ENCODE data around the gene KRTAP10-5.
"Not testable (repeated sequence)": the region's sequence is repeated elsewhere in the genome, so short reads cannot be mapped to it uniquely, and the experiment has no call there.

The KRTAP10-5 gene

GRCh38 chr21:44571844-44572782, 8.3 kb downstream of the KRTAP10-5 start:
- DNase-seq (ENCODE audit: low read depth, low spot score), result no peak

GRCh38 chr21:44571296-44571695, 9.1 kb downstream of the KRTAP10-5 start:
- no peak for DNase-seq (ENCODE audit: low read depth, low spot score)

- DNase-seq (ENCODE audit: low read depth, low spot score), result no peak
Measured at GRCh38 chr21:44569861-44570517, 10.4 kb downstream of the KRTAP10-5 start.

- DNase-seq (ENCODE audit: low read depth, low spot score), result no peak
Measured at GRCh38 chr21:44568667-44569556, 11.5 kb downstream of the KRTAP10-5 start.

GRCh38 chr21:44568261-44568660, 12.1 kb downstream of the KRTAP10-5 start:
- DNase-seq (ENCODE audit: low read depth, low spot score), result no peak

GRCh38 chr21:44567481-44568171, 12.8 kb downstream of the KRTAP10-5 start:
- DNase-seq (ENCODE audit: low read depth, low spot score), result no peak

- no peak for DNase-seq (ENCODE audit: low read depth, low spot score)
Measured at GRCh38 chr21:44566403-44566802, 14.0 kb downstream of the KRTAP10-5 start.

- no peak for DNase-seq (ENCODE audit: low read depth, low spot score)
Measured at GRCh38 chr21:44564886-44565598, 15.4 kb downstream of the KRTAP10-5 start.

- DNase-seq (ENCODE audit: low read depth, low spot score), result no peak
Measured at GRCh38 chr21:44564099-44564498, 16.3 kb downstream of the KRTAP10-5 start.

GRCh38 chr21:44558695-44559094, 21.7 kb downstream of the KRTAP10-5 start, which contains the start of gene KRTAP10-3:
Gene KRTAP10-3 (minus strand): TSS chr21:44558795. CDS start chr21:44558715, 80 bp downstream.
- no peak for DNase-seq (ENCODE audit: low read depth, low spot score)

GRCh38 chr21:44558329-44558675, 22.1 kb downstream of the KRTAP10-5 start:
- not testable (repeated sequence) for DNase-seq (ENCODE audit: low read depth, low spot score)

GRCh38 chr21:44557491-44558328, 22.7 kb downstream of the KRTAP10-5 start:
- DNase-seq (ENCODE audit: low read depth, low spot score), result peak; percentile 34

- DNase-seq (ENCODE audit: low read depth, low spot score), result no peak
Measured at GRCh38 chr21:44556879-44557278, 23.5 kb downstream of the KRTAP10-5 start.

- no peak for DNase-seq (ENCODE audit: low read depth, low spot score)
Measured at GRCh38 chr21:44555200-44555875, 25.1 kb downstream of the KRTAP10-5 start.

GRCh38 chr21:44552681-44553080, 27.7 kb downstream of the KRTAP10-5 start:
- peak; percentile 38 for DNase-seq (ENCODE audit: low read depth, low spot score)

GRCh38 chr21:44552136-44552535, 28.3 kb downstream of the KRTAP10-5 start:
- no peak for DNase-seq (ENCODE audit: low read depth, low spot score)

- peak; percentile 19 for DNase-seq (ENCODE audit: low read depth, low spot score)
Measured at GRCh38 chr21:44551340-44551961, 29.0 kb downstream of the KRTAP10-5 start, which contains the start of gene KRTAP10-2. Gene KRTAP10-2 (minus strand): TSS chr21:44551505. CDS start chr21:44551458, 47 bp downstream.

- no peak for DNase-seq (ENCODE audit: low read depth, low spot score)
Measured at GRCh38 chr21:44550807-44551206, 29.6 kb downstream of the KRTAP10-5 start.

Data from ELF-1 (cell line).